ENCODE data around the gene CAST.

Gene CAST

GRCh38 chr5:96818125-96818788 lies 156.1 kb downstream of the CAST start:
- no peaks in the 10 kb centered on the region for H3K36me3 ChIP-seq
- no peaks in the 10 kb centered on the region for H3K9me3 ChIP-seq
- no peak overlapping the region for H3K27ac ChIP-seq
- DNase-seq: no peak
- TF ChIP-seq CTCF (IDR thresholded peaks at IDR 0.05): no peak
- no peaks in the 10 kb centered on the region for H3K4me1 ChIP-seq
- intact Hi-C loops (cut with DNase I; ENCODE audit: low total_unique reads): no loop called here
- H3K4me3 ChIP-seq: no peak overlapping the region
- H3K27me3 ChIP-seq: no peaks in the 10 kb centered on the region

- Histone ChIP-seq H3K36me3 (no peaks in the 10 kb centered on the region), H3K4me3 (no peak overlapping the region), H3K9me3 (no peaks in the 10 kb centered on the region), H3K27ac (no peak overlapping the region), H3K4me1 (no peaks in the 10 kb centered on the region), H3K27me3 (no peaks in the 10 kb centered on the region)
- no peak for TF ChIP-seq CTCF (IDR thresholded peaks at IDR 0.05)
- no peak for DNase-seq
- intact Hi-C loops (cut with DNase I; ENCODE audit: low total_unique reads): no loop called here
These were observed 157.6 kb downstream of the CAST start for GRCh38 chr5:96819806-96820205.

DNA sequence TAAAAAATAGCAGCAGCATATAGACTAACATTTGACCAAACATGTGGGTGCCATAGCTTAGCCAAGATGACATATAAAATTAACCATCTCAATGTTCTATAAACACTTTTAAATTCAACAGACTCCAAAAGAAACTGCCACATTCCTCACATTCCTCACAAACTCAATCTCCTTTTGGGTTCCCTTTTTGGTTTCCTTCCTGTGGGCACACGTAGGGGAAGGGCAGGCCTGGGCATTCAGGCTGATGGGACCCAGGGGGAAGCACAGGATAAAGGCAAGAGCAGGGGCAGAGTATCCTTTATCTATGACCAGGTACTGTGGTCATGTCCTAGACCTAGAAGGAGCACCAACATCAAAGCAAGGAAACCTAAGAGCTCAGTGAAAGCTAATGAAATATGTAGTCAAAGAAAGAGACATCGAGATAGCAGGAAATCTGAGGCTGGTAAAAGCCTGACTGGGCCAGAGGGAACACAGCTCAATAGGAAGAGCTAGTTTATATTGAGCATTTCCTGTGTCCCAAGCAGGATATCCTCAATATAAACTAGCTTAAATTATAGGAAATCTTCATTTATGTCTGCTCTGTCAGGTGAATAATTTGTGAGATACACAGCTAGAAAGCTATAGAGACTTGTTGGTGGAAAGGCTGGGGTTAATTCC lies 159.2 kb downstream of the CAST start:
- H3K27ac ChIP-seq: no peak overlapping the region
- no peak for TF ChIP-seq CTCF (IDR thresholded peaks at IDR 0.05)
- H3K4me1 ChIP-seq: no peaks in the 10 kb centered on the region
- no peaks in the 10 kb centered on the region for H3K36me3 ChIP-seq
- no peak for DNase-seq
- no peaks in the 10 kb centered on the region for H3K9me3 ChIP-seq
- H3K4me3 ChIP-seq: no peak overlapping the region
- intact Hi-C loops (cut with DNase I; ENCODE audit: low total_unique reads): no loop called here
- no peaks in the 10 kb centered on the region for H3K27me3 ChIP-seq

GRCh38 chr5:96822686-96823459 lies 160.7 kb downstream of the CAST start:
- Histone ChIP-seq H3K4me1 (no peaks in the 10 kb centered on the region), H3K27ac (no peak overlapping the region)
- intact Hi-C loops (cut with DNase I; ENCODE audit: low total_unique reads): no loop called here

DNA sequence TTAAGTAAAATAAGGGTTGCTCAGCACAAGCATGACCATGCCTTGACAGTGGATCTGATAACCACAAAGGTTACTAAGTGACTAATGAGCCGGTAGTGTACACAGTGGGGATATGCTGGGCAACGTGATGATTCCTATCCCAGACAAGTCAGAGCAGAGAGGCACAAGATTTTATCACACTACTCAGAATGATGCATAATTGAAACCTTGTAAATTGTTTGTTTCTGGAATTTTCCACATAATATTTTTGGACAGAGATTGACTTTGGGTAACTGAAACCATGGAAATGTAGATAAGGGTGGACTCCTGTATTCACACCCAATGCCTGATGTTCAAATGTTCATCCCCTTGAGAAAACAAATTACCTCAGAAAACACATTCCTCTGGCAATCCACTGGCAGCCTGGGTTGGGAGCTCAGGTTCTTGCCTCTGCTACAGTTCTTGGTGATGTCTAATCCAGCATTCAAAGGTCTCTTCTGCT lies 161.8 kb downstream of the CAST start:
- no peak overlapping the region for H3K4me3 ChIP-seq
- H3K36me3 ChIP-seq: no peaks in the 10 kb centered on the region
- no peak for DNase-seq
- TF ChIP-seq CTCF (IDR thresholded peaks at IDR 0.05): no peak
- intact Hi-C loops (cut with DNase I; ENCODE audit: low total_unique reads): no loop called here
- no peaks in the 10 kb centered on the region for H3K9me3 ChIP-seq
- no peak overlapping the region for H3K27ac ChIP-seq
- H3K4me1 ChIP-seq: no peaks in the 10 kb centered on the region
- H3K27me3 ChIP-seq: no peaks in the 10 kb centered on the region

More at GRCh38 chr5:96822686-96823459, 160.7 kb downstream of the CAST start:
- DNase-seq: no peak
- Histone ChIP-seq H3K36me3 (no peaks in the 10 kb centered on the region), H3K9me3 (no peaks in the 10 kb centered on the region), H3K4me3 (no peak overlapping the region), H3K27me3 (no peaks in the 10 kb centered on the region)
- no peak for TF ChIP-seq CTCF (IDR thresholded peaks at IDR 0.05)

All from tibial artery (tissue), 4 donors.